GM19351 (cell line): ENCODE data around the gene XG.
"Not testable (repeated sequence)": the region's sequence is repeated elsewhere in the genome, so short reads cannot be mapped to it uniquely, and the experiment has no call there.

Experiments
- ATAC-seq: cut with Tn5 transposase; IDR thresholded peaks from one replicate; pipeline ENCODE4 v1.9.1; 2021; ENCODE audit warnings: mild to moderate bottlenecking, moderate library complexity; ENCODE audit not compliant: unreplicated experiment

Gene XG

DNA sequence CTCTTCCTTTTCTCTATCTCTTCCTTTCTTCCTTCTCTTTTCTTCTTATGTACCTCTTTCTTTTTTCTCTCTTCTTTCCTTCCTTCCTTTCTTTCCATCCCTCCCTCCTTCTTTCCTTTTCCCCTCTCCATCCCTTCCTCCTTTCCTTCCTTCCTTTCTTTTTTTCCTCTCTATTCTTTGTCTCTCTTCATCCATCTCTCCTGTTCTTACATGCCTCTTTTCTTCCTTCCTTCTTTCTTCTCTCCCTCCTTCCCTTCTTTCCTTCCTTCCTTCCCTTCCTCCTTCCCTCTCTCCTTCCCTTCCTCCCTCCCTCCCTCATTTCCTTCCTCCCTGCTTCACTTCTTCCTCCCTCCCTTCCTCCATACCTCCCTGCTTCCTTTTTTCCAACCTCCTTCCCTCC lies 19.2 kb upstream of the XG start:
- no peak for ATAC-seq

DNA sequence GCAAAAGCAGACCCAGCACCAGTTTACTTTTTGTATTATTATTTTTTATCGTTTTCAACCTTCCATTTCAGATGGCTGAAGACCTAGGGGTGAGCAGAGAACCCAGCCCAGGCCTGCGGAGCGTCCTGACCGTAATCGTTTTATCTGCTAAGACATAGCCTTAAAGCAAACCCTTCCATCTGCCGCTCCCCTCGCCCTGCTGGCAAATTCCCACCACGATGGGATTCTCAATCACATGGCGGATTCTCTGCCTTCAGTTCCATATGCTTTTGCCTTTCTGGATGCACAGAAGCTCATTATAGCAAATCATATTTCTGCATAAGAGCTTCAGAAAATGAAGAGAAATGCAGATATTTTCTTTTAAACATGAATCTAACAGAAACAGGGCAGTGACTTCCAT lies 18.6 kb upstream of the XG start:
- no peak for ATAC-seq

DNA sequence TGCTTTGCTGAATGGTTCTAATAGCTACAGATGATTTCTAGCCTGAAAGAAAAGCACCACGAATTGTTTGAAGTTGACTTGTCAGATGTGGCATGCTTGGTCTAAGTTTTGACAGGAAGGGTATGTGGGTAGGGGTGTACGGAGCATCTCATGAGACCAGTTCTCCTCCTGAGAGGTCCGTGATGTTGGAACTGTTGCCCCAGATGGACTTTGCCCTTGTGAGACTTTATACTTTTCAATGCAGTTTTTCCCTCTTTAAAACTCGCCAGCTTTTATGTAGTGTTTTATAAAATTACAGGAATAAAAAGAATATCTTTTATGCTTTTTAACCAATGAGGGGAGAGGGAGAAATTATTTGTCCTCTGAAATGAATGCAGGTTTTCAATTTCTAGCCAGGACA lies 16.6 kb upstream of the XG start:
- no peak for ATAC-seq

DNA sequence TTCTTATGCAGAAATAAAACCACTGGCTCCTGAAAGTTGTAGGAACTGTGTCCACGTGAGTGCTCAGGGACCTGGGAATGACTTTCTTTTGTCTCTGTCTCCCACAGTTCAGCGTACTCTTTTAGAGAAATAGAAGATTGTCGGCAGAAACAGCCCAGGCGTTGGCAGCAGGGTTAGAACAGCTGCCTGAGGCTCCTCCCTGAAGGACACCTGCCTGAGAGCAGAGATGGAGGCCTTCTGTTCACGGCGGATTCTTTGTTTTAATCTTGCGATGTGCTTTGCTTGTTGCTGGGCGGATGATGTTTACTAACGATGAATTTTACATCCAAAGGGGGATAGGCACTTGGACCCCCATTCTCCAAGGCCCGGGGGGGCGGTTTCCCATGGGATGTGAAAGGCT lies 11.2 kb upstream of the XG start:
- ATAC-seq, result no peak

DNA sequence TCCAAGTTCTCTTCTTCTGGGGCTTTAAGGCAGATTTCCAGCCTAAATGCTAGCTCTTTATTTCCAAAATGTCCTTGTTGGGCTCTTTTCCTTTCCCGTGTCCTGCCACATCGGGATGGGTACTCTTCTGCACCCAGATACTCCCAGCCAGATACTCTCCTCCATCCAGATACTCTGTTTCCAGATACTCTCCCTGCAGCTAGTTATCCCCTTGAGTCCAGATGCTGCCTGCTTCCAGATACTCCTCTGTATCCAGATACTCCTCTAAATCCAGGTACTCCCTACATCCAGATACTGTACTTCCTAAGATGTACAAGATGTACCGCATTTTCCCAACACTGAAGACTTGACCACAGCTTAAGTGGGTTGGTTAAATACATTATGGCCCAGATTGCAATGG lies 10.5 kb upstream of the XG start:
- no peak for ATAC-seq

DNA sequence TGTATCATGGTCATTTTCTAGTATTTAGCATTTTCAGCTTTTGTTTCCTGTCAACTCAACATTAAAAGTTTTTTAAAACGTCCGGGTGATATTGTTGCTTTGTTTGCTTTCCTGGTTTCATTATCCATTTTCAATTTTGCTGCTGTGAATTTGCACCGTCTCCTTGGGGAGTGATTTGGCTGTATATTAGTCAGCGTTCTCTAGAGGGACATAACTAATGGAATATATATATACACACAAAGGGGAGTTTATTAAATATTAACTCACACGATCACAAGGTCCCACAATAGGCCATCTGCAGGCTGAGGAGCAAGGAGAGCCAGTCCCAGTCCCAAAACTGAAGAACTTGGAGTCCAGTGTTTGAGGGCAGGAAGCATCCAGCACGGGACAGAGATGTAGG lies 5.6 kb upstream of the XG start:
- not testable (repeated sequence) for ATAC-seq

DNA sequence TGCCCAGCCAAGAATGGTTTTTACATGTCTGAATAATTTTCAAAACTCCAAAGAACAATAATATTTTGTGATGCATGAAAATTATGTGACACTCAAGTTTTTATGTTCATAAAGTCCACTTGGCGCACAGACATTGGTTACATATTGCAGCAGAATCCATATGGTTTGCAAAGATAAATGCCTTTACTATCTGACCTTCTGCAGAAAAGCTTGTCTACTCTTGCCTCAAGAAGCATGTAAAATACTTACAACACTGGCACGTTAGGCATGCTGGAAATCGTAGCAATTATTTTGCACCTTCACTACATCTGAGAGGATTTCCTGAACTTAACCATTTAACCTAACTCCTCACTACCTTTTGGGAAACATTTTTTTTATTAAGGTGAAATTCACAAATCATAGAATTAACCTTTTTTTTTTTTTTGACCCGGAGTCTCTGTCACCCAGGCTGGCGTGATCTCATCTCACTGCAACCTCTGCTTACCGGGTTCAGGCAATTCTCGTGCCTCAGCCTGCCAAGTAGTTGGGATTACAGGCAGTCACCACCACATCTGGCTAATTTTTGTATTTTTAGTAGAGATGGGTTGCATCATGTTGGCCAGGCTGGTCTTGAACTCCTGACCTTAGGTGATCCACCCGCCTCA lies 3.5 kb upstream of the XG start:
- no peak for ATAC-seq

DNA sequence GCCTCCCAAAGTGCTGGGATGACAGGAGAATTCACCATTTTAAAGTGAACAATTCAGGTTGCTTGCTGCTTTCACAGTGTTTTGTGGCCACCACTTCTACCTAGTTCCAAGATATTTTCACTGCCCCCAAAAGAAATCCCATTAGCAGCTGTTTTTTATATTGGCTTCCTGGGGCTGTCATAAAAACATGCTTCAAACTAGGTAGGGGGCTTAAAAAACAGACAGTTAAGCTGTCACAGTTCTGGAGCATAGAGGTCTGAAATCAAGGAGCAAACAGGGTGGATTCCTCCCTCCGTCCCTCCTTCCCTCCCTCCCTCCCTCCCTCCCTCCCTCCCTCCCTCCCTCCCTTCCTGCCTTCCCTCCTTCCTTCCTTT lies 3.0 kb upstream of the XG start:
- no peak for ATAC-seq

DNA sequence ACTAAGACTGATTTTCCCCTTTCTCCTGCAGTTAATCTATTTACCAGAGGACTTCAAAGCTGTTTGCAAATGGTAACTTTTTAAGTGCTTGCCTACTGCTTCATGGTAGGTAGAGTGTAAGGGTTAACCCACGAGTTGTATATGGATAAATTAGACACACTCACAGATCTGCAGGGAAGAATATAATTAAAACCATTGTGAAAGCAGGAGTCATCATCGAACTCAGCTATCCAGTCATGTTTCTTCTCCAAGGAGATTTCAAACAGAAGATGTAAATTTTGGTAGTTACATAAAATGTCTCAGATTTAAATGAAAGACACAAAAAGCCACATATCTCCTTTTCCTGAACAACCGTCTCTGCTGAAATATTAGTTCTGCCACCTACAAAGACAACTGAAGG lies 549 bp upstream of the XG start:
- ATAC-seq, result no peak

DNA sequence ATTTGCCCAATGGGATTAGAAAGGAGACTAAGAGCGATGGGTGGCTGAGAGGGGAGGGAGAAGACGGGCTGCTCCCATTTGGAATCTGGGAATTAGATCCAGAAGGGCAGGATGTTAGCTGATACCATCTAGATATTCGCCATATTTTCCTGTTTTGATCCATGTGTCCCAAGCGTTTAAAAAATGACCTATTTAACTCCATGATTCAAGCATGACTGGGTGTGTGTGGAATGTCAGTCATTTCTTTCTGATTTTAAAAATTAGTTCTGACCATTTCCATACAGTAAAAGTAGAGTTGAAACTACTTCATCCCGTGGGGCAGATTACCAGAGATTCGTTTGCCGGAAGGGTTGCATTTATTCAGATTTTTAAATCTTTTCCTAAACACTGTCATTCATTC lies 601 bp downstream of the XG start:
- ATAC-seq, result not testable (repeated sequence)

DNA sequence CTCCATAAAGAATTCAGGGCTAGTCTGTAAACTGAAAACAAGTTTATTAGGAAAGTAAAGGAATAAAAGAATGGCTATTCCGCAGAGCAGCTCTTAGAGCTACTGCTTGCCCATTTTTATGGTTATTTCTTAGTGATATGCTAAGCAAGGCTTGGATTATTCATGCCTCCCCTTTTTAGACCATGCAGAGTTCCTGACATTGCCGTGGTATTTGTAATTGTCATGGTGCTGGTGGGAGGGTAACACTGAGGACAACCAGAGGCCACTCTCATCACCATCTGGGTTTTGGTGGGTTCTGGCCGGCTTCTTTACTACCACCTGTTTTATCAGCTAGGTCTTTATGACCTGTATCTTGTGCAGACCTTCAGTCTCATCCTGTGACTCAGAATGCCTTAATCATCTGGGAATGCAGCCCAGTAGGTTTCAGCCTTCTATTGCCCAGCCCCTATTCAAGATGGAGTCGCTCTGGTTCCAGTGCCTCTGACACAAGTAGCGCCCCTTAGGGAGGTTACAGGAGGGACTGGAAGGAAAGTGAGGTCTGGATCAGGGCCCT lies 3.4 kb downstream of the XG start:
- ATAC-seq, result not testable (repeated sequence)

DNA sequence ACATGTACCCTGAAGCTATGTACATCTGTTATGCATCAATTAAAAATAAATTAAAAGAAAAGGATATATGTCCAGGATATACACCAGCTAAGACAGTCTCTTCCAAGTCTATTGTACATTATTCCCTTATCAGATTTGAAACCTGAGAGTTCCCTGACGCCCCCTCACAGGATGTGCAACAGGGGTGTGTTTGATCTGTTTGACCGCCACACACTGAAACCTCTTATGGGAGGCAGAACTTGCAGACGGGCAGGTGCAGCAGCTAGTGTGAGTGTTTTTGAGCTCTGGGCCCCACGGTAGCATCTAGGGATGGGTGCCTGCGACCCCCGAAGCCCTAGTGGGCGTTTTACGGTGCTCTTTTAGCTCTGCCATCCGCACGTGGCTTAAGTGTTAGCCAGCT lies 4.7 kb downstream of the XG start:
- no peak for ATAC-seq

DNA sequence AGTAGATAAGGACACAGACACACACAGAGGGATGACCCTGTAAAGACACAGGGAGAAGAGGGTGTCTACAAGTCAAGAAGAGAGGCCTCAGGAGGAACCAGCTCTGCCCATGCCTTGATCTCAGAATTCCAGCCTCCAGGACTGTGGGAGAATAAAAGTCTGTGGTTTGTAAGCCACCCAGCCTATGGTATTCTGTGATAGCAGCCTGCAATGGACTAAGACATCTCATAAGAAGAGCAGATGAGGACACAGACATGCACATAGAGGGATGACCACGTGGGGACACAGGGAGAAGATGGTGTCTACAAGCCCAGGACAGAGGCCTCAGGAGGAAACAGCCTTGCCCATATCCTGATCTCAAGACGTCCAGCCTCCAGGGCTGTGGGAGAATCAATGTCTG lies 9.4 kb downstream of the XG start:
- no peak for ATAC-seq

DNA sequence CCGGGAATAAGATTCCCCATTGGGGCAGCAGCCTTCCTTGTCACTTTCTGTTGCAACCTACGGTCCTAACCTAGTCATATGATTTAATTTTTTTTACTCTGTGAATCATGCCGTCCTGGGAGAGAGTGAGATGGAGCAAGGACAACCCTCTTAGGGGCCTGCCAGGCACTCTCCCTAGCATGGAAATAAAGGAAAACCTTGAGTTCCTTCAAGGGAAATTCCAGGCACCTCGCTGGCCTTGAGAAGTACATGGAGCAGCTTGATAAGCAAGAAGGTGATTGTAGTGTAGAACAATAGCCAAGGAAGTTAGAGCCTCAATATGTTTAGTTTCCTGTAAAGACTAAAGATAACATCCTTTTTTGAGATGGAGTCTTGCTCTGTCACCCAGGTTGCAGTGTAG lies 10.8 kb downstream of the XG start:
- ATAC-seq, result not testable (repeated sequence)

DNA sequence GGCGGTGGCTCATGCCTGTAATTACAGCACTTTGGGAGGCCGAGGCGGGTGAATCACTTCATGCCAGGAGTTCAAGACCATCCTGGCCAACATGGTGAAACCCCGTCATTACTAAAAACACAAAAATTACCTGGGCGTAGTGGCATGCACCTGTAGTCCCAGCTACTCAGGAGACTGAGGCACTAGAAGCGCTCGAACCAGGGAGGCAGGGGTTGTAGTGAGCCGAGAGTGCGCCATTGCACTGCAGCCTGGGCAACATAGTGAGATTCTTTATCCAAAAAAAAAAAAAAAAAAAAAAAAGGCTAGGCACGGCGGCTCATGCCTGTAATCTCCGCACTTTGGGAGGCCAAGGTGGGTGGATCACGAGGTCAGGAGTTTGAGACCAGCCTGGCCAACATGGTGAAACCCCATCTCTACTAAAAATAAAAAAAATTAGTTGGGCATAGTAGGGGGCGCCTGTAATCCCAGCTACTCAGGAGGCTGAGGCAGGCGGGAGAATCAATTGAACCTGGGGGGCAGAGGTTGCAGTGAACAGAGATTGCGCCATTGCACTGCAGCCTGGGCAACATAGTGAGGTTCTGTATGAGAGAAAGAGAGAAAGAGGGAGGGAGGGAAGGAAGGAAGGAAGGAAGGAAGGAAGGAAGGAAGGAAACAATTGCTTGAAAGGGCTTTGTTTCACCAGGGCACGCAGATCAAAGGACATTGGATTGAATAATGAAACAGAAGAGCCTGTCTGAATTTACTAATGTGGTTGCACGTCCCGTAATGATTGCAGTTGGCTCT lies 13.1 kb downstream of the XG start:
- ATAC-seq, result not testable (repeated sequence)

DNA sequence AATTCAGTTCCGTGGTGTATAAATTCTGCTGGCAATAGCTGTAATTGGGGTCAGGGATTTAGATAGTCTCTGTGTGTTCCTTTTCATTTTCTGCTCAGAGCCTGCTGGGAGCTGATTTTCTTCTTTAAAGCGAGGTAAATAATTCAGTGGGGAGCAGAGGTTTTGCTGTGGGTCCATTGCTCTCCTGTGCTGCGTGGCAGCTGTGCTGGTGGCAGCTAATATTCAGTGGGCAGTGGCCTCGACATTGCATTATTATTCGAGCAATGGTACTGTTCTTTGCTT lies 13.7 kb downstream of the XG start:
- ATAC-seq, result no peak

DNA sequence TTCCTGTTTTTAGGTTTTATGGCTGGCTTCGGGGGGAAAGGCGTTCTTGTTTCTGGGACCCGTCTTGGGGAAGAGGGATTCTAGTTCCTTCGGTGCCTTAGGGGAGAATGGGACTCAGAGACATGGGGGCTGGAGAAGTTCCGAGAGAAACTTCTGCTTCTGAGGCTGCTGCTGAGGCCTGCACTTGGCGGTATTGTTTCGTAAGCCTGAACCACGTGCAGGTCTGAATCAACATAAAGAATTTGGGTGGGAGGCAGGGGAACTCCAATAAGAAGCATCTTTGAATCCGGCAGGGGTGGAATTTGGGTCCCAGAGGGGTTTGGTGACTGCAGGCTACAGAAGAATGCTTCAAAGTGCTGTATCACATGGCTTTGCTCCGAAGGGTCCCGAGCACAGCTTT lies 15.1 kb downstream of the XG start:
- no peak for ATAC-seq

DNA sequence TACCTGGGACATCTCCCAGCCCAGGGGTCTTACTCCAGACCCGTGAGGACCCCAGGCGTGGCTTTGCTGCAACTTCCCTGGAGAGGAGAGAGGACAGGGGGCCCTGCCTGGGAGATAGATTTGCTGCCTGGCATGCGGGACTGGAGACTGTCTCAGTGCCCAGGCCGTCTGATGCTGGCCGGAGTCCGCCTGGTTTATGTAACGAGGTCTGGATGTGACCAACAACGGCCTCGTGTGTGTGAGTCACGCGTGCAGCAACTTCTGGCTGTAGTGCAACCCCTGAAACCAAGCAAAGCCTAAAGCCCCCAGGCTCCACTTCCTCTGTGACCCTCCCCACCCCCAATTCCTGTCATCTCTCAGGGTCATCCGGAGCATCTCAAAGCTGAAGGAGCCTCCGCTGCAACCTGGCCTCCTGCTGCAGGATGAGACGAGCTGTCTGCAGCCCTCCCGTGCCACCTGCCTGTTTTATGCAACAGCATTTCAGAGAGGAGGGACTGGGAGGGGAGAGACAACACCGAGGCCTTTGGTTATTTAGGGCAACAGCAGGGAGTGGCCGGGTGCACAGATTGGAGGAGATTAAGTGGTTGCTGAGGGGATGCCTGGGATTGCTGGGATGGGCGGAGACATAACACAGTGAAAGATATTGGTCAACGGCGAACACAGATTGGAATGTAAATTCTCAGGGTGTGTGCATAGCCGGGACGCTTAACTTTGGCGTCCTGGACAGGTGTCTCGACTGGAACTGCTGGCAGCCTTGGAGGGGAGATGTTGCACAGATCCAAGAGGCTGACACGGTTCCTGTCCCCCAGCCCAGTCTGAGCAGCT lies 16.0 kb downstream of the XG start:
- ATAC-seq, result no peak

DNA sequence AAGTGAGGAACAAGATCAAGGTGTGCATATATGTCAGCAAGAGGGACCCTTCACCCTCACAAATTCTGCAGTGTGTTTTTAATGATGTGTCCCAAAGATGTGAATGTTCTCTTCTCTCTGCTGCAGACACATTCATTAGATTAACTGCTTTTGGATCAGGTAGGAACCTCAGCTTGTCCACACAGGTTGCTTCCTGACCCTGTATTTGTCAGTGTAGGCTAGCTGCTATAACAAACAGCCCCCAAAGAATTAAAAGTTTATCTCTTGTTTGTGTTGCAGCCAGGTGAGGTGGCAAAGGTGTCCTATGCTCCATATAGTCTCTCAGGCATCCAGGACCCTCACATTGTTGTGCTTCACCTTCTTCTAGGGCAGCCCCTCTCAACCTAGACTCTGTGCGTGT lies 17.8 kb downstream of the XG start:
- no peak for ATAC-seq

DNA sequence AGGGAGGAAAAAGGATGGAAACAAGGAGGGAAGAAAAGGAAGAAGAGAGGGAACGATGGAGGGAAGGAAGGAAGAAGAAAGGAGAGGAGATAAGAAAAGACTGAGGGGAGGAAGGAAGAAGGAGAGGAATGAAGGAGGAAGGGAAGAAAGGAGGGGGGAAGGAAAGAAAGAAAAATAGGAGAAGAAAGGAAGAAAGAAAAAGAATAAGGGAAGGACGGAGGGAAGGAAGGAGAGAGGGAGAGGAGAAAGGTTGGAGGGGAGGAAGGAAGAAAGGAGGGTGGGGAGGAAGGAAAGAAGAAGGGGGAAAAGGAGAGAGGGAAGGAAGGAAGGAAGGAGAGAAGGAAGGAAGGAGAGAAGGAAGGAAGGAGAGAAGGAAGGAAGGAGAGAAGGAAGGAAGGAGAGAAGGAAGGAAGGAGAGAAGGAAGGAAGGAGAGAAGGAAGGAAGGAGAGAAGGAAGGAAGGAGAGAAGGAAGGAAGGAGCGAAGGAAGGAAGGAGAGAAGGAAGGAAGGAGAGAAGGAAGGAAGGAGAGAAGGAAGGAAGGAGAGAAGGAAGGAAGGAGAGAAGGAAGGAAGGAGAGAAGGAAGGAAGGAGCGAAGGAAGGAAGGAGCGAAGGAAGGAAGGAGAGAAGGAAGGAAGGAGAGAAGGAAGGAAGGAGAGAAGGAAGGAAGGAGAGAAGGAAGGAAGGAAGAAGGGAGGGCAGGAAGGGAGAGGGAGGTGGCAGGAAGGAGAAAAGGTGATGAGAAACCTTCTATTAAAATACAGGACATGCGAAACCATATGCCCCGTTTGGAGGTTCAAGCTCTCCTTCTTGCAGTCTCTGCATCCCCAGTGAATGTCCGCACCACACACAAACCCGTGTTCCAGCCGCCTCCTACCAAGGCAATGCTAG lies 21.6 kb downstream of the XG start:
- ATAC-seq, result not testable (repeated sequence)

DNA sequence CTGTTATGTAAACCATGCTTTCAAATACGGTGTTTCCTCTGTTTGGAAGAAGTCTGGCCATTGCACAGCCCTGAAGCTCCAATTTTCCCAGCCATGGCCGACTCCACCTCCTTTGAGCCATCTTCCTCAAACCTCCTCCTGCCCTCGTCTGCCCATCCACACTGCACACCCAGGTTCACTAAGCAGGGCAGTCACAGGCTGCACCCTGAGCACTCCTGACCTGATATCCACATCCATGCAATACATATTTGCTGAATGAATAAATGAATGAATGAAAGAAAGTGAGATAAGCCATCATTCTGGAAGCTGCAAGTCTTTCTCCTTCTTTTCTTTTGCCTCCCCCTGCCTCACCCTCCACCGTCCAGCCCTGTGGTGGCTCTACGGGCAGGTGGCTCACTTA lies 22.2 kb downstream of the XG start:
- ATAC-seq, result no peak
